ENCODE data around the gene ZNF595. TPM values are rescaled to one million over a fixed set of nuclear protein-coding genes. Genes with fewer than 3 reads are reported as not detected.
"Not testable (repeated sequence)": the region's sequence is repeated elsewhere in the genome, so short reads cannot be mapped to it uniquely, and the experiment has no call there.

Gene ZNF595
- total RNA-seq, 1 experiment from 2014 or later: 24.5 TPM

DNA sequence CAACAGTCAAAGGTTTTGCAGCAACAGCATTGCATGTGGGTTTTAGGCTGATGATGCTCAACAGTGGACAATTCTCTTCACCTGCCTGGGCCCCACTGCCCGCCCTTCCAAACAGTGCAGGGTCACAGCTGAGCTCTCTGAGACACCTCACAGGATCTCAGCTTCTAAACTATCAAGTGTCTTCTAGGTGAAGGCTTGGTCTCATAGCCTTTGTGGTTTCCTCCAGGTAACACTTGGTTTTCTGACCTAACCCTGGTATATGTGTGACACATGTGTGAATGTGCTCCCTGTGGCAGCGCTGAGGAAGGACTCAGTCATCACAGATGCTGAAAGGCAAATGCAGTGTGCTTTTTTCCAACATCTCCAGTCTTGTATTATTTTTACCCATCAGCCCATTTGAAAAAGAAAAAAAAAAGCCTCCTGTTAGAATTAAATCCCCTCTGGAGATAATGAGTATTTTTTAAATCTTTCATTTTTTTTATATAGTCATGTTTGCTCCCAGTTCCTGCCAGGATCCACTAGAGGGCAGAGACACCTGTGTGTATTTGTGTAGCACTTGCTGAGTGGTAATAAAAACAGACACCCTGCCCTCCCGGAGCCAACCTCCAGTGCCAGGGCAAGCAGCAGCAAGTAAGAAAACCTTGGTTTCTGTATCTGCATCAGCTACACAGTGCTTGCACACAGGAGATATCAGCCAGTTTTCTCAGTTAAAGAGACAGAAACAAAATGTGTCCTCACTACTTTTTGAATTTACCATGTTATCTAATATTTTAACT is 24.2 kb upstream of the ZNF595 start:
- H3K27ac Mint-ChIP-seq; DNase-seq (ENCODE audit: low spot score); H3K36me3 Mint-ChIP-seq; CTCF ChIA-PET; POLR2A ChIA-PET; H3K4me3 Mint-ChIP-seq; H3K4me1 Mint-ChIP-seq; ATAC-seq; H3K27me3 Mint-ChIP-seq (ENCODE audit: low read depth); H3K9me3 Mint-ChIP-seq: not testable (repeated sequence)

DNA sequence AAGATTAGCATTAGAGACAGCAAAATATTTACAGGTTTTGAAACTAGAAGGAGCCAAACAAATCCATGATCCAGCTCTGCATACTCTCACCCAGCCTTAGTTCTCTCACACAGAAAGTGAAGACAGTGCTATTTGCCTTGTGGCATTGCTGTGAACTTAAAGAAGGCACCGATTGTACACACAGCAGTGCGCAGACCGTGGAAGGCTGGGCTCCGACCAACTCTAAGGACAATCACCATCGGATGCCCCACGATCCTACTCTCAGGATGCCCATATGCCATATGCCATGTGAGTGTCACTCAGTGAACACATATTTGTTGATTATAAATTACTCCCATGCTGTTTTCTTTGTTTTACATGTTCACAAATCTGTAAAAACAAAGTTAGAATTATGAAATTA is 19.8 kb upstream of the ZNF595 start:
- ATAC-seq; POLR2A ChIA-PET; H3K9me3 Mint-ChIP-seq; H3K27ac Mint-ChIP-seq; DNase-seq (ENCODE audit: low spot score); H3K4me1 Mint-ChIP-seq; H3K4me3 Mint-ChIP-seq; CTCF ChIA-PET; H3K36me3 Mint-ChIP-seq; H3K27me3 Mint-ChIP-seq (ENCODE audit: low read depth): not testable (repeated sequence)

DNA sequence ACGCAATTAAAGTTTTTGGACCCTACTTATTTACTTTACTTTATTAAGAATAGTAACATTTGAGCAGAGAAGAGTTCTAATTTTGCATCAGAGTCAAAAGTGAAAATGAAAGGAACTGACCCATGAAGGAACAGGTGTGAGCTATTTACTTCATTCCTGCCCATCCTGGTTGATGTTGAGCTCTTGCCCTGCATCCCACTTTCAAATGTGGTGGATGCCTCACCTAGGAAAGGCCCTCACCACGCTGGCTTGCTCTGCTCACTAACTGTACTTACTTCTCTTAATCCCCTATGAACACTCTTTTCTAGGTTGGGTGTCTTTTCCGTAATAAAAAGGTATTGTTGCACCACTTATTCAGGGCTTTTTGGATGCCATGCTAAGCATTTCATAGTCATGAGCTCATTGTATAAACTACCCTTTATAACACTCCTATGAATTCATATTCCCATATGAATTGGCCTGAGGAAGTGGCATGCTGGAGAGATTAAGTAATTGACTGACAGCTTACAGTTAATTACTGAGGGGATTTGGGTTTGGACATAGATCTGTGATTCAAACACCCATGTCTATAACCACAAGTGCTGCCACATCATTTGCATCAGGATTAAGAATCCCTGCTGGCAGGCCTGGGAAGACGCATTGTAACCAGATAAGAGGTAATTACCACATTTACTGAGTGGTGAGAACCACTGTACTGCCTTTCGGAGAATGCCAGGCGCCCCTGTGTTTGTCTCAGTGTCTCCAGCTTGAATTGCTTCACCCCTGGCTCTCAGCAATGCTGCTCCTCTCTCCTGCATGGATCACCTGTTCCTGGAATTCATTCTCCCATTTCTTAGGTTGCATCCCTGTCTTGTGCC is 16.3 kb upstream of the ZNF595 start:
- ATAC-seq; H3K4me3 Mint-ChIP-seq; POLR2A ChIA-PET; H3K27ac Mint-ChIP-seq; H3K4me1 Mint-ChIP-seq; DNase-seq (ENCODE audit: low spot score); CTCF ChIA-PET; H3K27me3 Mint-ChIP-seq (ENCODE audit: low read depth): not testable (repeated sequence)
- Mint-ChIP-seq H3K9me3 (peaks cover 11% of the 10 kb centered on the region), H3K36me3 (peaks cover 11% of the 10 kb centered on the region)

DNA sequence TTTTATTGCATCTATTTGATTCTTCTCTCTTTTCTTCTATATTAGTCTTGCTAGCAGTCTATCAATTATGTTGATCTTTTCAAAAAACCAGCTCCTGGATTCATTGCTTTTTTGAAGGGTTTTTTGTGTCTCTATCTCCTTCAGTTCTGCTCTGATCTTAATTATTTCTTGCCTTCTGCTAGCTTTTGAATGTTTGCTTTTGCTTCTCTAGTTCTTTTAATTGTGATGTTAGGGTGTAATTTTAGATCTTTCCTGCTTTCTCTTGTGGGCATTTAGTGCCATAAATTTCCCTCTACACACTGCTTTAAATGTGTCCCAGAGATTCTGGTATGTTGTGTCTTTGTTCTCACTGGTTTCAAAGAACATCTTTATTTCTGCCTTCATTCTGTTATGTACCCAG is 14.9 kb upstream of the ZNF595 start:
- H3K4me1 Mint-ChIP-seq; H3K4me3 Mint-ChIP-seq; POLR2A ChIA-PET; DNase-seq (ENCODE audit: low spot score); ATAC-seq; H3K27me3 Mint-ChIP-seq (ENCODE audit: low read depth); H3K27ac Mint-ChIP-seq; CTCF ChIA-PET: not testable (repeated sequence)
- H3K9me3 Mint-ChIP-seq: peaks cover 11% of the 10 kb centered on the region
- H3K36me3 Mint-ChIP-seq: peaks cover 11% of the 10 kb centered on the region

DNA sequence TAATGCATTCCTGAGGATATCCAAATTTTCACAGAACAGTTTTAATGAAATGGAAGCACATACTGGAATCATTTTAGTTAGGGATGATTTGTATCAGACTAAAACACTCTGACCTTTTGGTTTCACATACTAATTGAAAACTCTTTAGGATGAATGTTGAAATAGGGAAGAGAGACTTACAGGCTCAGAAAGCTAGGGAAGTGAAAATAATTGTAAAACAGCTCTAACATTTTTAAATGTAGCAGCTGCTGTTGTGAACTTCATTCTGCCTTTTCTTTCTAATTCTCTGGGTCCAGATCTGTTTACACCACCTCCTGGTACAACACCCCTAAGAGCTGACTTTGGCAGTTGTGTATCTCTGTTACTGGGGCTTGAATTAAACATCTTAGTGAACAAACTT is 9.7 kb upstream of the ZNF595 start:
- H3K36me3 Mint-ChIP-seq; H3K27me3 Mint-ChIP-seq (ENCODE audit: low read depth); H3K4me1 Mint-ChIP-seq; POLR2A ChIA-PET; CTCF ChIA-PET; H3K4me3 Mint-ChIP-seq; DNase-seq (ENCODE audit: low spot score); H3K9me3 Mint-ChIP-seq; ATAC-seq; H3K27ac Mint-ChIP-seq: not testable (repeated sequence)

DNA sequence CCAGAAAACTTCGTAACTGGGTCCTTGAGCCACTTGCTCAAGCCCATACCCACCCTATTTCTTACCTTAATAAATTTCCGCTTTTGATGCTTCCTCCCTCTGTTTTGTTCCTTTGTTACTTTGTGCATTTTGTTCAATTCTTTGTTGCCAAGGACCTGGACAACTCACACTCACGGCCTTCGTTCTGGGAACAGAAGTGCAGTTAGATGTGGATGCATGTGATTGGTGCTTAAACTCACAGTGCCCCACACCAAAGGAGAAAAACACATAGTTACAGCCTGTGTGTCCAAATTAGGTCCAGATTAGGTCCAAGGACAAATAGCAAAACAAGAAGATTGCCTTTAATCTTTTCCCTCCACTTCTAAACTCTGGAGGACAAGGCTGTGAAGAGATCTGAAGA is 1.9 kb upstream of the ZNF595 start:
- POLR2A ChIA-PET; H3K4me3 Mint-ChIP-seq; H3K36me3 Mint-ChIP-seq; CTCF ChIA-PET; H3K27ac Mint-ChIP-seq; DNase-seq (ENCODE audit: low spot score); H3K4me1 Mint-ChIP-seq; H3K9me3 Mint-ChIP-seq; ATAC-seq; H3K27me3 Mint-ChIP-seq (ENCODE audit: low read depth): not testable (repeated sequence)

DNA sequence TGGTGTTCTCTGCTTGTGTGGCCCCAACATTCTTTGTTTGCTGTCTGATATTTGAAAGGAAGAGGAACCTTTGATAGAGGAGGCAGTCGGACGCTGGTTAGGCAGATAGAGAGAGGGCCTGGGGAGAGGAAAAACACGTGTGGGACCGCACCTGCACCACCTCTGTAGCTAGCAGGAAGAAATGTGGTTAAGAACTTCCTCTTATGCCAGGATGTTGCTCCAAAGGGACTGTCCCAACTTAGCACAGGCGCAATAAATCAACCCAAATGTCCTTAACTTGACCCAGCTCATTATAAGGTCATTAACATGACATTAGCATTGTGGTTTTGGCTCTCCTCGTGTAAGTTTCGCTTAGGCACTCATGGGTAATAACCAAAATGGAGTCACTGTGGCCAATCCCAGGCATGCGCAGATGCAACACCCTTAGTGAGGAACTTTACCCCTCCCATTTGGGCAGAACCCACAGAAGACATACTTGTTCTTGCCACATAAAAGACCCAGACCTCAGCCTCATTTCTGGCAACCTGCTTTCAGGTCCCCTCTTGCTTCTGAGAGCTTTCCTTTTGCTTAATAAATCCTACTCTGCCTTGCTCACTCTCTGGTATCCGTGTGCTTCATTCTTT is 1.4 kb upstream of the ZNF595 start:
- ATAC-seq; H3K27me3 Mint-ChIP-seq (ENCODE audit: low read depth); POLR2A ChIA-PET; H3K36me3 Mint-ChIP-seq; DNase-seq (ENCODE audit: low spot score); H3K27ac Mint-ChIP-seq; H3K4me1 Mint-ChIP-seq; H3K9me3 Mint-ChIP-seq; H3K4me3 Mint-ChIP-seq: not testable (repeated sequence)
- CTCF ChIA-PET: interaction anchor here (0.6 to 1.3 kb wide), 2 partner anchors 121 to 190 kb away, joined by 3 read pairs; no protein-coding TSS in a partner anchor

DNA sequence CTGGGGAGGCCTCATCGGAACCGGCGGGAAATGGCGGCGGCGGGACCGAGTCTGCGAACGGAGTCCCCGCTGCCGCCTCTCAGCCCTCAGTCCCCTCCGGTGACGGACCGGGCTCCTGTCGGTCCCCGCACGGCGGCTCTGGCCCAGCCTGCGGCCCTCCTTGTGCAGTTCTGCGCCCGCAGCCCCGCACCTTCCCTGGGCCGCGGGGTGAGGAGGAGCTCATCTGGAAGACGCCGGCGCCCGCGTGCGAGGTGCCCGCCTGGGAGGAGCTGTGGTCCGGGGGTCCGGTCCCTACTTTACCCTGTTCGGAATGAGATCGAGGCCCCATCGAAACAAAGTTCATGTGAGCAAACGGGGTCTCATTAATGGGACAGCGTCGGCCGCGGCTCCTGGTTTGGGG is 400 bp downstream of the ZNF595 start:
- H3K4me3 Mint-ChIP-seq; H3K9me3 Mint-ChIP-seq; ATAC-seq; H3K36me3 Mint-ChIP-seq; H3K27me3 Mint-ChIP-seq (ENCODE audit: low read depth); DNase-seq (ENCODE audit: low spot score); H3K27ac Mint-ChIP-seq; H3K4me1 Mint-ChIP-seq: not testable (repeated sequence)
- POLR2A ChIA-PET: interaction anchor here (1.0 kb wide), 1 partner anchor 71 kb away, joined by 3 read pairs; the partner anchor contains the start of gene ZNF718
- CTCF ChIA-PET: interaction anchor here (1.0 kb wide), 1 partner anchor 71 kb away, joined by 4 read pairs; the partner anchor contains the start of gene ZNF718

DNA sequence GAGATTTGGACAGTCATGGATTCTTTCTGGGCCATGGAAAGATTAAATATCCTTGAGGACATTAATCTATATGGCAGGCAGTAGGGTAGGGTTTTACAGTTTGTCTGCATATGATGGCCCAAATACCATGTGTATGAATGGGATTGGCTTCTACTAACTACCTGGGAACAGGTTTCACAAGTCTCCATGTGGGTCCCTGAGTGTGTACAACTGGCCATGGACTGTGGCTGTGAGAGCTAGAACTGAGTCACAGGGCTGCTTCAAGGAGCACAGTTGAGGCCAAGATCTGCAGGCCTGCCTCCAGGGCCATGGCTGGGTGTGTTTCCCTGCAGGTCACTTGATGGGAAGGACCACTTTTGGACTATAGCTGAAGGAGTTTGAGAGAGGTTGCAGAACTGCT is 11.6 kb downstream of the ZNF595 start:
- H3K27ac Mint-ChIP-seq; H3K27me3 Mint-ChIP-seq (ENCODE audit: low read depth); POLR2A ChIA-PET; CTCF ChIA-PET; H3K4me3 Mint-ChIP-seq; H3K4me1 Mint-ChIP-seq; DNase-seq (ENCODE audit: low spot score); ATAC-seq: not testable (repeated sequence)
- Mint-ChIP-seq H3K36me3 (peaks cover 22% of the 10 kb centered on the region), H3K9me3 (peaks cover 16% of the 10 kb centered on the region)
